Astrocyte (in vitro differentiated cells and primary cell): Measurements from ENCODE around the gene LBR. TPM values are rescaled to one million over a fixed set of nuclear protein-coding genes. Genes with fewer than 3 reads are reported as not detected.

Experiments
- DNase-seq: peaks from one replicate; pipeline ENCODE4 v3.0.0-alpha.2; 2010; ENCODE audit warnings: low read depth
- FAIRE-seq: peaks from 2 replicates; lab custom pipeline; 2011; peaks lifted over from hg19 to GRCh38; lab: Jason Lieb, UNC
- H2AFZ ChIP-seq: 2 replicates; pipeline ENCODE4 v1.6.0; 2012; ENCODE audit warnings: low read depth, low read length, inconsistent platforms
- H3K27ac ChIP-seq: 2 replicates; pipeline ENCODE4 v1.5.1; 2011; ENCODE audit warnings: low read depth, low read length, inconsistent platforms
- H3K27me3 ChIP-seq: 2 replicates; pipeline ENCODE4 v1.6.0; 2011; ENCODE audit warnings: low read length, inconsistent platforms; ENCODE audit not compliant: insufficient read depth
- H3K36me3 ChIP-seq: 2 replicates; pipeline ENCODE4 v1.5.1; 2011; ENCODE audit warnings: low read length, inconsistent platforms; ENCODE audit not compliant: insufficient read depth
- H3K4me1 ChIP-seq: 2 replicates; pipeline ENCODE4 v1.5.1; 2011; ENCODE audit warnings: low read length, inconsistent platforms; ENCODE audit not compliant: insufficient read depth
- H3K4me2 ChIP-seq: 2 replicates; pipeline ENCODE4 v1.6.0; 2012; ENCODE audit warnings: low read length, inconsistent platforms
- H3K4me3 ChIP-seq: 2 replicates; pipeline ENCODE4 v1.5.1; 2011; ENCODE audit warnings: low read depth, mild to moderate bottlenecking, low read length, inconsistent platforms; ENCODE audit not compliant: insufficient read depth
- H3K79me2 ChIP-seq: 2 replicates; pipeline ENCODE4 v1.6.0; 2012; ENCODE audit warnings: mild to moderate bottlenecking, low read length, inconsistent platforms; ENCODE audit not compliant: insufficient read depth
- H3K9ac ChIP-seq: 2 replicates; pipeline ENCODE4 v1.6.0; 2012; ENCODE audit warnings: mild to moderate bottlenecking, low read length, inconsistent platforms
- H3K9me3 ChIP-seq: 2 replicates; pipeline ENCODE4 v1.5.1; 2012; ENCODE audit warnings: low read depth, mild to moderate bottlenecking, low read length, inconsistent platforms; ENCODE audit not compliant: insufficient read depth
- H4K20me1 ChIP-seq: 2 replicates; pipeline ENCODE4 v1.6.0; 2012; ENCODE audit warnings: low read length, inconsistent platforms; ENCODE audit not compliant: insufficient read depth
- H3K27ac Mint-ChIP-seq: one replicate; pipeline ENCODE4 v1.8.0; 2021; ENCODE audit warnings: mild to moderate bottlenecking, mixed read lengths; ENCODE audit not compliant: unreplicated experiment
- H3K27me3 Mint-ChIP-seq: one replicate; pipeline ENCODE4 v1.8.0; 2021; ENCODE audit warnings: low read depth, mixed read lengths; ENCODE audit not compliant: unreplicated experiment
- H3K36me3 Mint-ChIP-seq: one replicate; pipeline ENCODE4 v1.8.0; 2021; ENCODE audit warnings: low read depth, mixed read lengths; ENCODE audit not compliant: unreplicated experiment
- H3K4me1 Mint-ChIP-seq: one replicate; pipeline ENCODE4 v1.8.0; 2021; ENCODE audit warnings: low read depth, mixed read lengths; ENCODE audit not compliant: unreplicated experiment
- H3K4me3 Mint-ChIP-seq: one replicate; pipeline ENCODE4 v1.8.0; 2021; ENCODE audit warnings: mild to moderate bottlenecking, moderate library complexity, mixed read lengths; ENCODE audit not compliant: unreplicated experiment
- H3K9me3 Mint-ChIP-seq: one replicate; pipeline ENCODE4 v1.8.0; 2021; ENCODE audit warnings: mild to moderate bottlenecking, mixed read lengths; ENCODE audit not compliant: unreplicated experiment
- CTCF ChIP-seq: IDR thresholded peaks from 2 replicates; pipeline ENCODE4 v1.5.1; 2011; ENCODE audit warnings: low read depth, mild to moderate bottlenecking, inconsistent platforms, low read length, moderate library complexity; ENCODE audit not compliant: insufficient read depth
- EZH2 ChIP-seq: IDR thresholded peaks from 2 replicates; pipeline ENCODE4 v1.6.1; 2012; ENCODE audit warnings: mild to moderate bottlenecking, low read length, inconsistent platforms; ENCODE audit not compliant: insufficient read depth
- total RNA-seq: library from RNA; stranded (reverse); gene quantifications from 2 replicates; pipeline ENCODE4 v1.2.1, GENCODE V29; 2021

Gene LBR
- total RNA-seq, 1 donor from 2014 or later = 42.6 TPM

- FAIRE-seq = no peak
- H3K27ac ChIP-seq = no peak overlapping the region
- peaks cover 25% of the 10 kb centered on the region for H3K4me1 ChIP-seq
- no peak overlapping the region for H3K9ac ChIP-seq
- no peaks in the 10 kb centered on the region for H4K20me1 ChIP-seq
- H3K4me2 ChIP-seq = no peak overlapping the region
- no peak for TF ChIP-seq CTCF
- no peak for TF ChIP-seq EZH2
- peaks cover 10% of the 10 kb centered on the region for H3K27me3 Mint-ChIP-seq
- H3K36me3 ChIP-seq = no peaks in the 10 kb centered on the region
- no peak overlapping the region for H2AFZ ChIP-seq
- no peak for DNase-seq
- H3K9me3 ChIP-seq = no peaks in the 10 kb centered on the region
- no peaks in the 10 kb centered on the region for H3K9me3 Mint-ChIP-seq
- H3K27me3 ChIP-seq = peaks cover 14% of the 10 kb centered on the region
- no peak overlapping the region for H3K27ac Mint-ChIP-seq
- H3K4me3 ChIP-seq = no peak overlapping the region
- H3K4me3 Mint-ChIP-seq = no peak overlapping the region
- no peaks in the 10 kb centered on the region for H3K36me3 Mint-ChIP-seq
- H3K79me2 ChIP-seq = no peaks in the 10 kb centered on the region
- H3K4me1 Mint-ChIP-seq = peaks cover 15% of the 10 kb centered on the region
Measured at GRCh38 chr1:225451840-225452515, 24.1 kb upstream of the LBR start.

- Histone ChIP-seq H3K36me3 (no peaks in the 10 kb centered on the region), H3K9ac (no peak overlapping the region), H3K4me3 (no peak overlapping the region), H3K4me2 (no peak overlapping the region), H4K20me1 (no peaks in the 10 kb centered on the region), H3K9me3 (no peaks in the 10 kb centered on the region), H2AFZ (no peak overlapping the region), H3K4me1 (peaks cover 25% of the 10 kb centered on the region), H3K27ac (no peak overlapping the region), H3K79me2 (no peaks in the 10 kb centered on the region), H3K27me3 (peaks cover 17% of the 10 kb centered on the region)
- Mint-ChIP-seq H3K27me3 (peaks cover 11% of the 10 kb centered on the region), H3K36me3 (no peaks in the 10 kb centered on the region), H3K4me3 (no peak overlapping the region), H3K4me1 (peaks cover 15% of the 10 kb centered on the region), H3K27ac (no peak overlapping the region), H3K9me3 (no peaks in the 10 kb centered on the region)
- FAIRE-seq (no peak), DNase-seq (no peak)
- TF ChIP-seq EZH2 (no peak), CTCF (no peak)
Measured at GRCh38 chr1:225451340-225451739, 23.5 kb upstream of the LBR start.

- no peak overlapping the region for H3K27ac Mint-ChIP-seq
- H3K36me3 Mint-ChIP-seq = no peaks in the 10 kb centered on the region
- no peaks in the 10 kb centered on the region for H3K79me2 ChIP-seq
- FAIRE-seq (no peak), DNase-seq (no peak)
- H3K9me3 ChIP-seq = no peaks in the 10 kb centered on the region
- H3K27ac ChIP-seq = no peak overlapping the region
- TF ChIP-seq CTCF (no peak), EZH2 (no peak)
- no peak overlapping the region for H3K4me2 ChIP-seq
- no peak overlapping the region for H2AFZ ChIP-seq
- H3K9me3 Mint-ChIP-seq = no peaks in the 10 kb centered on the region
- peaks cover 15% of the 10 kb centered on the region for H3K27me3 Mint-ChIP-seq
- H3K4me3 ChIP-seq = no peak overlapping the region
- no peak overlapping the region for H3K4me3 Mint-ChIP-seq
- H4K20me1 ChIP-seq = no peaks in the 10 kb centered on the region
- H3K27me3 ChIP-seq = peaks cover 20% of the 10 kb centered on the region
- H3K9ac ChIP-seq = no peak overlapping the region
- peaks cover 31% of the 10 kb centered on the region for H3K4me1 ChIP-seq
- H3K4me1 Mint-ChIP-seq = peaks cover 15% of the 10 kb centered on the region
- H3K36me3 ChIP-seq = no peaks in the 10 kb centered on the region
Measured at GRCh38 chr1:225450491-225451191, 22.8 kb upstream of the LBR start.
